Measurements from ENCODE around the gene PDE3B.

DNA sequence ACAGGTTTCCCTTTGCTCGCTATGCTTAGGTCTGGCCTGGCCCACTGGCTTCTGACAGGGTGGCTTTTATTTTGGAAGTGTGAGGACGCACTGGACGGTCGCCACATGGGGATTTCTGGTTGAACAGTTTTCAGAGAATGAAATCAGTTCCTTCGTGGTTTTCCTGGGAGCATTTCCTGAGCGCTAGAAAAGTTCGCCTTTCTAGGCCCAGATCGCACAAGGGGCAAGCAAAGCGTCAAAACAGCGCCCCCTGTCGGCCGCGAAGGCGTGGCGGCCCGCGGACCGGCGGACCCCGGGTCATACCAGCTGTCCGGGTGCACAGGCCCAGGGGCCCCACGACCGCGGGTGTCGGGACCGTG, 261.1 kb downstream of the PDE3B start:
- TF ChIP-seq, protein P1, sequence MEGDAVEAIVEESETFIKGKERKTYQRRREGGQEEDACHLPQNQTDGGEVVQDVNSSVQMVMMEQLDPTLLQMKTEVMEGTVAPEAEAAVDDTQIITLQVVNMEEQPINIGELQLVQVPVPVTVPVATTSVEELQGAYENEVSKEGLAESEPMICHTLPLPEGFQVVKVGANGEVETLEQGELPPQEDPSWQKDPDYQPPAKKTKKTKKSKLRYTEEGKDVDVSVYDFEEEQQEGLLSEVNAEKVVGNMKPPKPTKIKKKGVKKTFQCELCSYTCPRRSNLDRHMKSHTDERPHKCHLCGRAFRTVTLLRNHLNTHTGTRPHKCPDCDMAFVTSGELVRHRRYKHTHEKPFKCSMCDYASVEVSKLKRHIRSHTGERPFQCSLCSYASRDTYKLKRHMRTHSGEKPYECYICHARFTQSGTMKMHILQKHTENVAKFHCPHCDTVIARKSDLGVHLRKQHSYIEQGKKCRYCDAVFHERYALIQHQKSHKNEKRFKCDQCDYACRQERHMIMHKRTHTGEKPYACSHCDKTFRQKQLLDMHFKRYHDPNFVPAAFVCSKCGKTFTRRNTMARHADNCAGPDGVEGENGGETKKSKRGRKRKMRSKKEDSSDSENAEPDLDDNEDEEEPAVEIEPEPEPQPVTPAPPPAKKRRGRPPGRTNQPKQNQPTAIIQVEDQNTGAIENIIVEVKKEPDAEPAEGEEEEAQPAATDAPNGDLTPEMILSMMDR (conservative IDR thresholded peaks at IDR 0.05; ENCODE audit: low read depth, low read length): peak; percentile 65
- TF ChIP-seq RFX5 (IDR thresholded peaks at IDR 0.05; ENCODE audit: low read depth, low read length): no peak
- no peak for TF ChIP-seq POLR2A (IDR thresholded peaks at IDR 0.05; ENCODE audit: low read depth, low read length)
- TF ChIP-seq MAFK (IDR thresholded peaks at IDR 0.05; ENCODE audit: low read depth, low read length): no peak
- TF ChIP-seq, protein P2, sequence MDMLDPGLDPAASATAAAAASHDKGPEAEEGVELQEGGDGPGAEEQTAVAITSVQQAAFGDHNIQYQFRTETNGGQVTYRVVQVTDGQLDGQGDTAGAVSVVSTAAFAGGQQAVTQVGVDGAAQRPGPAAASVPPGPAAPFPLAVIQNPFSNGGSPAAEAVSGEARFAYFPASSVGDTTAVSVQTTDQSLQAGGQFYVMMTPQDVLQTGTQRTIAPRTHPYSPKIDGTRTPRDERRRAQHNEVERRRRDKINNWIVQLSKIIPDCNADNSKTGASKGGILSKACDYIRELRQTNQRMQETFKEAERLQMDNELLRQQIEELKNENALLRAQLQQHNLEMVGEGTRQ (IDR thresholded peaks at IDR 0.05; ENCODE audit: low read depth, low read length): no peak
- no peak for TF ChIP-seq RCOR1 (IDR thresholded peaks at IDR 0.05; ENCODE audit: insufficient replicate concordance, low read length)

Measured in IMR-90 (cell line).